Measurements from ENCODE around the gene LRRC26. TPM values are rescaled to one million over a fixed set of nuclear protein-coding genes. Genes with fewer than 3 reads are reported as not detected.
"Not testable (repeated sequence)": the region's sequence is repeated elsewhere in the genome, so short reads cannot be mapped to it uniquely, and the experiment has no call there.

The LRRC26 gene
- total and polyA plus RNA-seq, 7 donors: 0.68 to 6.3 (median 1.3) TPM; not detected in 3

DNA sequence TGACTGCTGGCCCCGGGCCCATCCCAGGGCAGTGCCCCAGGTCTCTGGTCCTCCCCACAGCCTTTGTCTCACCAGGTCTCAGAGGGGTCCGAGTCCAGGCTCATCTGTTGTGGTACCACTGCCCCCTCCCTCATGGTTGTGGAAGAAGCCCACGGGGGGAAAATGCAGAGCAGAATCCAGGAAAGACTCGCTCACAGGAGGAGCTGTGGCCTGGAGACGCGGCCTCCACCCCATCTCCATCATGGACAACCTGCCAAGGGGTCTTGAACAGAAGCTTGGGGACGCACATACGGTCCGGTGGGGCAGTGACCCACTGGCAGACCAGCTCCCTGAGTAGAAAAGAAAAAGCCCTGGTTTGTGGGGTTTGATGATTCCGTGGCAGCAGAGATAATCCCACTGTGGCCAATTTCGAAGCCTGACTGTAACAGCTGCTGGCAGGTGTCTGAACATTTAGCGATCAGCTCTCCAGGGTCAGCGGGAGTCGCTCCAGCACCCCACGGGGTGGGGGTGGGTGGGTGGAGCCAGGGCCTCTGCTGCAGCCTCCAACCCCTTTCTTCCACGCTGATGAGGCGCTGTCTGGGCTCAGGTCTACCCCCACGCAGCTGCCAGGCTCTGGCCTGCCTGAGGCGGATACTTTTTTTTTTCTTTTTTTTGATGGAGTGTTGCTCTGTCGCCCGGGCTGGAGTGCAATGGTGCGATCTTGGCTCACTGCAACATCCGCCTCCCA, 32.8 kb downstream of the LRRC26 start:
- WGBS, 2 donors: 70 to 75% methylated on average over 23 of the region's 23 CpGs
- H3K27me3 ChIP-seq: peaks cover 45 to 95% (median 60%) of the 10 kb centered on the region in 3 donors
- no peak for DNase-seq
- TF ChIP-seq EP300 (IDR thresholded peaks at IDR 0.05) (no peak), POLR2A (IDR thresholded peaks at IDR 0.05) (no peak)
- H3K36me3 ChIP-seq: no peaks in the 10 kb centered on the region
- H3K4me1 ChIP-seq: peaks cover 0 to 12% (median 9%) of the 10 kb centered on the region in 4 donors
- H3K27ac ChIP-seq: no peak overlapping the region
- intact Hi-C loops (cut with DNase I): no loop called here
- no peak overlapping the region for H3K4me3 ChIP-seq
- no peaks in the 10 kb centered on the region for H3K9me3 ChIP-seq

DNA sequence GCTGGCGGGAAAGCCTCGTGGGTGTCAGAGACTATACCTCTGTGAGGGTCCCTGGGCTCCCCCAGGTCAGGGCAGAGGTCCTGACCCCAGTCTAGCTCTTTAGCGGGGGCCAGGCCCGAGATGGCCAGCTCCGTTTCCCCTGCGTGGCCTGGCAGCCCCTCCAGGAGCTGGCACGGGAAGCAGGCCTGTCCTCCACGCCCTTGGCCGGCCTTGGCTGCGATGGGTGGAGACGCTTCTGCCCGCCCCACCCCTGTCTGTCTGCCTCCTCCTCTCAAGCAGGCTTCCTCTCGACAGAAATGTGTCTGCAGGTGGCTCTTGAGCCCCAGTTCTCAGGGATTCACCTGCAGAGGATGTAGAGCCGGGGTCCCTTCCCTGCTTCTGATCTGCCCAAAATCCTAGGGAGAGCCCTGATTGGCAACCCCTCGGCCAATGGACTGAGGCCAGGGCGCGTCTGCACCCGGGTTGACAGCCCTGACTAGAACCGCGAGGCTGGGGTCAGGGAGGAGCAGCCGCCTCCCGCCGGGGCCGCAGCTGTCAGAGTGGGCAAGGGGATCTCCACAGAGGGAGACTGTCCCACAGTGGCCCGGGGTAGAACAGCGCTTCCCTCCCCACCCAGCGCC, 33.5 kb downstream of the LRRC26 start:
- Histone ChIP-seq H3K27me3 (peaks cover 45 to 92% (median 53%) of the 10 kb centered on the region in 3 donors), H3K9me3 (no peaks in the 10 kb centered on the region), H3K36me3 (no peaks in the 10 kb centered on the region), H3K4me1 (peaks cover 0 to 12% (median 9%) of the 10 kb centered on the region in 4 donors), H3K27ac (no peak overlapping the region), H3K4me3 (no peak overlapping the region)
- WGBS, 2 donors: 20 to 35% methylated on average over 27 of the region's 27 CpGs
- no peak for DNase-seq
- intact Hi-C loops (cut with DNase I): no loop called here
- TF ChIP-seq POLR2AphosphoS5 (IDR thresholded peaks at IDR 0.05) (no peak), POLR2A (IDR thresholded peaks at IDR 0.05) (no peak)
- TF ChIP-seq, protein P1, sequence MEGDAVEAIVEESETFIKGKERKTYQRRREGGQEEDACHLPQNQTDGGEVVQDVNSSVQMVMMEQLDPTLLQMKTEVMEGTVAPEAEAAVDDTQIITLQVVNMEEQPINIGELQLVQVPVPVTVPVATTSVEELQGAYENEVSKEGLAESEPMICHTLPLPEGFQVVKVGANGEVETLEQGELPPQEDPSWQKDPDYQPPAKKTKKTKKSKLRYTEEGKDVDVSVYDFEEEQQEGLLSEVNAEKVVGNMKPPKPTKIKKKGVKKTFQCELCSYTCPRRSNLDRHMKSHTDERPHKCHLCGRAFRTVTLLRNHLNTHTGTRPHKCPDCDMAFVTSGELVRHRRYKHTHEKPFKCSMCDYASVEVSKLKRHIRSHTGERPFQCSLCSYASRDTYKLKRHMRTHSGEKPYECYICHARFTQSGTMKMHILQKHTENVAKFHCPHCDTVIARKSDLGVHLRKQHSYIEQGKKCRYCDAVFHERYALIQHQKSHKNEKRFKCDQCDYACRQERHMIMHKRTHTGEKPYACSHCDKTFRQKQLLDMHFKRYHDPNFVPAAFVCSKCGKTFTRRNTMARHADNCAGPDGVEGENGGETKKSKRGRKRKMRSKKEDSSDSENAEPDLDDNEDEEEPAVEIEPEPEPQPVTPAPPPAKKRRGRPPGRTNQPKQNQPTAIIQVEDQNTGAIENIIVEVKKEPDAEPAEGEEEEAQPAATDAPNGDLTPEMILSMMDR (IDR thresholded peaks at IDR 0.05): no peak

DNA sequence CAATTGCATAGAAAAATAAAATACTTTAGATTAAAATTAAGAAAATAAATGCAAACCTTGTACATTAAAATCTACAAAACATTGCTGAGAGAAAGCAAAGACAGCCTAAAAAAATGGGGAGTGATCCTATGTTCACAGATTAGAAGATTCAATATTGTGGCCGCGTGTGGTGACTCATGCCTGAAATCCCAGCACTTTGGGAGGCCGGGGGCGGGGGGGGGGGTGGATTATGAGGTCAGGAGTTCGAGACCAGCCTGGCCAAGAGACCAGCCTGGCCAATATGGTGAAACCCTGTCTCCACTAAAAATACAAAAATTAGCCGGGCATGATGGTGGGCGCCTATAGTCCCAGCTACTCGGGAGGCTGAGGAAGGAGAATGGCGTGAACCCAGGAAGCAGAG, 34.7 kb downstream of the LRRC26 start:
- WGBS, 2 donors: 77 to 81% methylated on average over 9 of the region's 9 CpGs
- H3K27me3 ChIP-seq: peaks cover 35 to 89% (median 41%) of the 10 kb centered on the region in 3 donors
- intact Hi-C loops (cut with DNase I): not testable (repeated sequence)

DNA sequence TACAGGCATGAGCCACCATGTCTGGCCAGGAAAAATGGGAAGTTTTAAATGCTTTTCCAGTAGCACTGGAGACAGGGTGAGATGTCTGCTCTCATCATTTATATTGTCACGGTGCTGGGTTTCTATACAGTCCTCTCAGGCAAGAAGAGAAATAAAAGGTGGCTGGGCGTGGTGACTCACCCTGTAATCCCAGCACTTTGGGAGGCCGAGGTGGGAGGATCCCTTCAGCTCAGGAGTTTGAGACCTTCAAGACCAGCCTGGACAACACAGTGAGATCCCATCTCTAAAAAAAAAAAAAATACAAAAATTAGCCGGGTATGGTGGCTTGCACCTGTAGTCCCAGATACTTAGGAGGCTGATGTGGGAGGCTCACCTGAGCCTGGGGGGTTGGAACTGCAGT, 35.7 kb downstream of the LRRC26 start:
- Histone ChIP-seq H3K9me3 (peaks cover 0 to 7% (median 4%) of the 10 kb centered on the region in 4 donors), H3K27me3 (peaks cover 26 to 81% (median 32%) of the 10 kb centered on the region in 3 donors), H3K27ac (no peak overlapping the region), H3K4me1 (peaks cover 0 to 19% (median 12%) of the 10 kb centered on the region in 4 donors), H3K4me3 (no peak overlapping the region), H3K36me3 (no peaks in the 10 kb centered on the region)
- intact Hi-C loops (cut with DNase I): no loop called here
- TF ChIP-seq EP300 (IDR thresholded peaks at IDR 0.05) (no peak), POLR2AphosphoS5 (IDR thresholded peaks at IDR 0.05) (no peak), POLR2A (IDR thresholded peaks at IDR 0.05) (no peak)
- TF ChIP-seq, protein P1 (IDR thresholded peaks at IDR 0.05): no peak
- no peak for DNase-seq
- 59 to 84% methylated on average over 4 of the region's 4 CpGs for WGBS, 2 donors

More for the DNA sequence above, 34.7 kb downstream of the LRRC26 start:
- not testable (repeated sequence) for H3K27ac ChIP-seq, H3K9me3 ChIP-seq, H3K4me3 ChIP-seq, H3K36me3 ChIP-seq, DNase-seq
- H3K4me1 ChIP-seq: peaks cover 0 to 15% (median 11%) of the 10 kb centered on the region in 4 donors

DNA sequence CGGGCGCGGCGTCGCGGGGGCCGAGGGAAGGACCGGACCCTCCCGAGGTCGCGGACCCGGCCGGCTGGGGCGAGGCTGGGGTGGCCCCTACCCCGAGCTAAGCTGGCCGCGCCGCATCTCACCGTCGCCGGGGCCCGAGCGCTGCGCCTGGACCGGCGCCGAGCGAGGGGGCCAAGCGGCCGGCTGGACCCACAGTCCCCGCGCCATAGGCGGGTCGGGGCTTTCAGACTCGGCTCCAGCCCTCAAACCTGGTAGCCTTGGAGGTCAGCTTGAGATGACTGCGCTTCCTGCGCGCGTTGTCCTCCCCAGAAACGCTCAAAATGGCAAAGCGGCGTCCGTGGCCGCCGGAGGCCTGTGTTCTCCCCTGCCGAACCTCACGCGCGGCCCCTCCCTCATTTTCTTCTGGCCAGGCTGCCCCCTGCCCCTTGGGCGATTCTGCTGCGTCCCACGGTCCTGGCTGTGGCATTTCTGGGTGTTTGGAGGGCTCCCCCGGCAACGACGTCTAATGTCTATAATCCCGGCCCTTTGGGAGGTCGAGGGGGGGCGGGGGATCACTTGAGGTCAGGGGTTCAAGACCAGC, 39.6 kb downstream of the LRRC26 start:
- Histone ChIP-seq H3K4me1 (peaks cover 0 to 31% (median 23%) of the 10 kb centered on the region in 4 donors), H3K27ac (peak overlapping the region in 3 of 4 donors; percentile 61 to 79 (median 70)), H3K9me3 (peaks cover 0 to 7% (median 4%) of the 10 kb centered on the region in 4 donors), H3K4me3 (peak overlapping the region; percentile 44 to 79 (median 64)), H3K27me3 (peaks cover 0 to 42% (median 0%) of the 10 kb centered on the region in 3 donors), H3K36me3 (no peaks in the 10 kb centered on the region)
- intact Hi-C loops (cut with DNase I): no loop called here
- no peak for TF ChIP-seq POLR2AphosphoS5 (IDR thresholded peaks at IDR 0.05)
- WGBS, 2 donors: 6 to 33% methylated on average over 58 of the region's 58 CpGs
- no peak for DNase-seq

Data from sigmoid colon (tissue), 7 donors.